Daoy (cell line): Measurements from ENCODE around the gene AGBL5. TPM values are rescaled to one million over a fixed set of nuclear protein-coding genes. Genes with fewer than 3 reads are reported as not detected.

ENCODE experiments used
- DNase-seq: peaks from one replicate; pipeline ENCODE4 v3.0.0-alpha.2; 2015; ENCODE audit warnings: low read depth
- total RNA-seq: library from RNA; depleted of rRNA; stranded (reverse); fragments of >200 nt; shearing (Covaris generic); gene quantifications from 2 replicates; pipeline ENCODE4 v1.2.3, GENCODE V29; 2014

The AGBL5 gene
- total RNA-seq, 1 experiment from 2014 or later = 22.5 TPM

DNA sequence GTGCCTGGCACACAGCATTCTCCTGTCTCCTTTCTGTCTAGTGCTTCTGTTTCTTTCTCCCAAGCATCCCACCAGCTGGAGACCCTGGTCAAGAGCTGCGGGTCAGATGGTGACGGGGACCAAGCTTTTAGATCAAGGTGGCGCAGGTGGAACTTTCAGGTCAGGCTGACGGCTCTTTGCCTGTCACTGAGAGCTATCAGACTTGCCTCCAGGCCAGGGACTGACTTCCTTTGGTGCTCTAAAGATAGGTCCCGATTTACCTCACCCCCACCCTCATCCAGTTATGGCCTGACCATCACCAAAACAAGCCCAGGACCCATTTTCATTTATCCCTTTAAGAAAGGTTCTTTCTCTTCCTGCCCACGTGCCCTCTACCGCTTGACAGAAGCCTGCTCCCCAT lies 25.8 kb downstream of the AGBL5 start:
- DNase-seq = no peak

DNA sequence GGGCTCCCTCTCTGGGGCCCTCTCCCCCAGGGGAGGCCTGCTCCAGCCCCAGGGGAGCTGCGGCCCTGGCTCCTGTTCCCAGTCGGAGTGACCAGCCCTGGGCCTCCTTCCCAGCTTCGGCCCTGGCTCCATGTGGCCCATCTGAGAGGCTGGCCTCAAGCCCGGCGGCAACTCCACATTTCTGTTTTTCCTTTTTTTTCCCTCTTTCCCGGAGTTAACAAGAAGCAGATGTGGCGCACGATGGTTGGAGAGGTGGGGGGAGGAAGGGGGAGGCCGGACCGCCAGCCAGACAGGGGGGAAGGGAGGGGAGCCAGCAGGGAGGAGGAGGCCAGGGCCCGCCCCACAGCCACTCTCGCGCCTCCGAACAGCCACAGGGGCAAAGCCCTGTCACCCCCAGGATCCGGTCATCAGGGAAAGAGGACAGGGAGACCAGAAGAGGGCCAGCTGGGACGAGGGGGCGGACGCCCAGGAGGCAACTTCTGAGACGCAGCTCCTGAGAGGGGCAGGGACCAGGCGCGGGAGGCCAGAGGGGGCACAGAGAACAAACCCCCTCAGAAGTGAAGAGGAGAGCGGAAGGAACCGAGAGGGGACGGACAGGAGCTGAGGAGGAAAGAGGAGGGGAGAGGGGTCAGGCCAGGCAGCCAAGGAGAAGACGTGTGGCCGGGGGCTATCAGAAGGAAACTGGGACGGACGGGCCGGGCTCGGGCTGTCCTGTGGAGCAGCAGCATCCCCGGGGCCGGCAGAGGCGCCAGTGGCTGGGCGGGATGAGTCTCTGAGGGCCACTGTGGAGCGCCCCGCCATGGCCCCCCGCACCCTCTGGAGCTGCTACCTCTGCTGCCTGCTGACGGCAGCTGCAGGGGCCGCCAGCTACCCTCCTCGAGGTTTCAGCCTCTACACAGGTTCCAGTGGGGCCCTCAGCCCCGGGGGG lies 27.1 kb downstream of the AGBL5 start, which contains the start of gene EMILIN1:
EMILIN1 (plus strand) TSS at position 349 of the 928 bp plus-strand sequence; CDS start at position 800, 451 bp downstream.
- DNase-seq = peak; percentile 69

GRCh38 chr2:27079233-27080139 lies 28.0 kb downstream of the AGBL5 start:
- no peak for DNase-seq

- DNase-seq = no peak
Observed at GRCh38 chr2:27080140-27080469, 28.6 kb downstream of the AGBL5 start.

DNA sequence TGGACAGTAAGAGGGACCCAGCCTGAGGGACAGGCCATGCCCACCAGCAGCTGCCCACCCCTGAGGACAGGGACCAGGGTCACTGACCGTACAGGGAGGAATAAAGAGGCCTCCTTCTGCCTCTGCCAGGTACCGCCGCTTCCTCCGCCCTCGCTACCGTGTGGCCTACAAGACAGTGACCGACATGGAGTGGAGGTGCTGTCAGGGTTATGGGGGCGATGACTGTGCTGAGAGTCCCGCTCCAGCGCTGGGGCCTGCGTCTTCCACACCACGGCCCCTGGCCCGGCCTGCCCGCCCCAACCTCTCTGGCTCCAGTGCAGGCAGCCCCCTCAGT lies 29.1 kb downstream of the AGBL5 start:
- DNase-seq = no peak

DNA sequence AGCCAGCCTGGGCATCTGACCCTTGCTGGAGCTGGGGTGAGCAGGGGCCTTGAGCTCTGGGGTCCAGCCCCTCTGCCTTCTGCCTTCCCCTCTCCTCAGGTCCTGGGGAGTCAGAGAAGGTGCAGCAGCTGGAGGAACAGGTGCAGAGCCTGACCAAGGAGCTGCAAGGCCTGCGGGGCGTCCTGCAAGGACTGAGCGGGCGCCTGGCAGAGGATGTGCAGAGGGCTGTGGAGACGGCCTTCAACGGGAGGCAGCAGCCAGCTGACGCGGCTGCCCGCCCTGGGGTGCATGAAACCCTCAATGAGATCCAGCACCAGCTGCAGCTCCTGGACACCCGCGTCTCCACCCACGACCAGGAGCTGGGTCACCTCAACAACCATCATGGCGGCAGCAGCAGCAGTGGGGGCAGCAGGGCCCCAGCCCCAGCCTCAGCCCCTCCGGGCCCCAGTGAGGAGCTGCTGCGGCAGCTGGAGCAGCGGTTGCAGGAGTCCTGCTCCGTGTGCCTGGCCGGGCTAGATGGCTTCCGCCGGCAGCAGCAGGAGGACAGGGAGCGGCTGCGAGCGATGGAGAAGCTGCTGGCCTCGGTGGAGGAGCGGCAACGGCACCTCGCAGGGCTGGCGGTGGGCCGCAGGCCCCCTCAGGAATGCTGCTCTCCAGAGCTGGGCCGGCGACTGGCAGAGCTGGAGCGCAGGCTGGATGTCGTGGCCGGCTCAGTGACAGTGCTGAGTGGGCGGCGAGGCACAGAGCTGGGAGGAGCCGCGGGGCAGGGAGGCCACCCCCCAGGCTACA lies 30.7 kb downstream of the AGBL5 start:
- no peak for DNase-seq

- no peak for DNase-seq
Observed at GRCh38 chr2:27082773-27083409, 31.4 kb downstream of the AGBL5 start.

- no peak for DNase-seq
Observed at GRCh38 chr2:27083410-27084296, 32.2 kb downstream of the AGBL5 start.

- DNase-seq = no peak
Observed at GRCh38 chr2:27084297-27085061, 33.0 kb downstream of the AGBL5 start.

DNA sequence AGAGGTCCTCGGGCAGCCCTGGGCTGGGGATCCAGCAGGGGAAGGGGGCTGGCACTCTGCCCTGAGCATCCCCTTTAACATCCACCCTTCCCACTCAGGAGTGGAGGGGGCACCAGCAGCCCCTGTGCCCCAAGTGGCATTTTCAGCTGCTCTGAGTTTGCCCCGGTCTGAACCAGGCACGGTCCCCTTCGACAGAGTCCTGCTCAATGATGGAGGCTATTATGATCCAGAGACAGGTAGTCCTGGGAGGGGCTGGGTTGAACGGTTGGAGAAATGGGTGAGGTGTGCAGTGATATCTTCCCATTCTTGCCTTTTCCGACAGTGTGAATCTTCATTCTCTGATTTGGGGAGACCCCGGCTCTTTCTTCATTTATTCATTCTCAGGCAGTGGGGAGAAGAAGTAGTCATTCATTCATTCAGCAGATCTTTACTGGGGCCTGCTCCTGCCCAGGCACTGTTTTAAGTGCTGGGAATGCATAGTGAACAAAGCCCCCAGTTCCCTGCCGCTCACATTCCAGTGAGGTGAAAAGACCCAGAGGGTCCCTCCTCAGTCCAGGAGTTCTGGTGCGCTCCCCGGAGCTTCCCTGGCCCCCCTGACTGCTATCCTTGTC lies 33.7 kb downstream of the AGBL5 start:
- DNase-seq = no peak

GRCh38 chr2:27085673-27086089 lies 34.2 kb downstream of the AGBL5 start:
- peak; percentile 80 for DNase-seq

DNA sequence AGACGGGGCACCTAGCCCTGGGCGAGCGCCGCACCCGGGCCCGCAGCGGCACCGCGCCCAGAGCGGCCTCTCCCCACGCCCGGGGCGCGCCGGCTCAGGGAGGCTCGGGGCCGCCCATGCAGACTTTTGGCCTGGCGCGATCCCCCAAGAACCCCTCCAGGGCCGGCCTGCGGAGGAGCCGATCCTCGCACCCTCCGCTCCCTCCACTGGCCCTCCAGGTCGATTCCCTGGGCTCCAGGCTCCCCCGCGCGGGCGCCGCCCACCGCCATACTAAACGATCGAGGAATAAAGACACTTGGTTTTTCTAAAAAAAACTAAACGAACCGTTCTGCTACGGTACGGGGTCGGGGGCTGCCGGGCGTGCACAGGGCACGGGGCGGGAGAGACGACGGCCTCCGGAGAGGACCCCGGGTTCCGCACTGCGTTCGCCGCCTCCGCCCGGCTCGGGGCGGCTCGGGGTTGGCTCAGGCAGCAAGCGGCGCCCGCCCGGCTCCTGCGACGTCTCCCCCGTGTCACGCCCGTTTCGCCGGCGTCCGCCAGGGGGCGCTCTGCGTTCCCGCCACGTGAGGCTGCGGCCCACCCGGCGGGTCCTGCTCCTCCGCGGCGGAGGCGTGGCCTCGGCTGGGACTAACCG lies 34.7 kb downstream of the AGBL5 start:
- peak; percentile 98 for DNase-seq

- DNase-seq = no peak
Observed at GRCh38 chr2:27086724-27087593, 35.5 kb downstream of the AGBL5 start, which contains the start of gene KHK. KHK (plus strand) TSS chr2:27086772; CDS start chr2:27087260, 488 bp downstream.

GRCh38 chr2:27087823-27088410 lies 36.4 kb downstream of the AGBL5 start:
- no peak for DNase-seq

- DNase-seq = no peak
Observed at GRCh38 chr2:27088634-27089033, 37.2 kb downstream of the AGBL5 start.

- DNase-seq = no peak
Observed at GRCh38 chr2:27089111-27089954, 37.9 kb downstream of the AGBL5 start.
